Activated T-helper 2 cell treated with anti-CD3 and anti-CD28 coated beads, Interferon-gamma antibody, Interleukin-2, Interleukin-4, amounts not matched to agents 10 μg/mL and 5 μg/mL and 100 μg/mL, durations not matched to agents 14 hours and 24 hours and 36 hours (primary cell): Measurements from ENCODE around the gene SPRR5. TPM values are rescaled to one million over a fixed set of nuclear protein-coding genes. Genes with fewer than 3 reads are reported as not detected.
A peak's percentile ranks its signal among the peaks of the same experiment; 100 is the strongest.

Experiments used
- DNase-seq: peaks from one replicate; pipeline ENCODE4 v3.0.0; 2021; ENCODE audit warnings: low spot score
- H3K27ac Mint-ChIP-seq: one replicate; pipeline ENCODE4 v1.8.0; 2021; ENCODE audit warnings: mixed read lengths
- H3K27me3 Mint-ChIP-seq: one replicate; pipeline ENCODE4 v1.8.0; 2021; ENCODE audit warnings: low read depth, mixed read lengths
- H3K36me3 Mint-ChIP-seq: one replicate; pipeline ENCODE4 v1.8.0; 2021; ENCODE audit warnings: low read depth, mixed read lengths
- H3K4me1 Mint-ChIP-seq: one replicate; pipeline ENCODE4 v1.8.0; 2021; ENCODE audit warnings: low read depth, mixed read lengths
- H3K4me3 Mint-ChIP-seq: one replicate; pipeline ENCODE4 v1.8.0; 2021; ENCODE audit warnings: low read depth, mild to moderate bottlenecking, moderate library complexity, mixed read lengths
- H3K9me3 Mint-ChIP-seq: one replicate; pipeline ENCODE4 v1.8.0; 2021; ENCODE audit warnings: mixed read lengths
- intact Hi-C: fragments of 100-400 bp; cut with micrococcal nuclease; formaldehyde crosslinking; loops from one replicate; pipeline ENCODE4 v1.15.1; 2023
- total RNA-seq: library from RNA; stranded (reverse); gene quantifications from 2 replicates; pipeline ENCODE4 v1.2.3, GENCODE V29; 2022

The SPRR5 gene
- not detected in 2 replicates for total RNA-seq

- H3K9me3 Mint-ChIP-seq: no peaks in the 10 kb centered on the region
- H3K4me3 Mint-ChIP-seq: no peak within 1 kb of the TSS
- H3K4me1 Mint-ChIP-seq: no peaks in the 10 kb centered on the region
- DNase-seq: no peak
- intact Hi-C loops: no loop called here
- H3K36me3 Mint-ChIP-seq: no peaks in the 10 kb centered on the region
- no peak within 1 kb of the TSS for H3K27ac Mint-ChIP-seq
- no peaks in the 10 kb centered on the region for H3K27me3 Mint-ChIP-seq
These were observed at the start of gene SPRR5 for GRCh38 chr1:152946651-152947256. Gene SPRR5, plus strand, starts transcription at chr1:152947206. Its CDS starts 1,349 bp downstream, at chr1:152948555.

GRCh38 chr1:152899027-152899426, 48.0 kb upstream of the SPRR5 start:
- H3K9me3 Mint-ChIP-seq: no peaks in the 10 kb centered on the region
- DNase-seq: no peak
- no peak overlapping the region for H3K27ac Mint-ChIP-seq
- no peaks in the 10 kb centered on the region for H3K36me3 Mint-ChIP-seq
- H3K27me3 Mint-ChIP-seq: peaks cover 9% of the 10 kb centered on the region
- H3K4me3 Mint-ChIP-seq: no peak overlapping the region
- intact Hi-C loops: no loop called here
- H3K4me1 Mint-ChIP-seq: no peaks in the 10 kb centered on the region

GRCh38 chr1:152899883-152900282, 47.1 kb upstream of the SPRR5 start:
- no peak overlapping the region for H3K27ac Mint-ChIP-seq
- intact Hi-C loops: no loop called here
- H3K36me3 Mint-ChIP-seq: no peaks in the 10 kb centered on the region
- H3K4me3 Mint-ChIP-seq: no peak overlapping the region
- H3K9me3 Mint-ChIP-seq: no peaks in the 10 kb centered on the region
- peaks cover 3% of the 10 kb centered on the region for H3K27me3 Mint-ChIP-seq
- H3K4me1 Mint-ChIP-seq: no peaks in the 10 kb centered on the region
- DNase-seq: no peak

- intact Hi-C loops: no loop called here
- Mint-ChIP-seq H3K36me3 (no peaks in the 10 kb centered on the region), H3K4me3 (no peak overlapping the region), H3K9me3 (no peaks in the 10 kb centered on the region), H3K27ac (no peak overlapping the region), H3K4me1 (no peaks in the 10 kb centered on the region), H3K27me3 (no peaks in the 10 kb centered on the region)
- DNase-seq: no peak
These were observed 45.4 kb upstream of the SPRR5 start for GRCh38 chr1:152901631-152902030.

GRCh38 chr1:152902636-152903035, 44.4 kb upstream of the SPRR5 start:
- H3K36me3 Mint-ChIP-seq: no peaks in the 10 kb centered on the region
- H3K9me3 Mint-ChIP-seq: no peaks in the 10 kb centered on the region
- intact Hi-C loops: no loop called here
- H3K4me3 Mint-ChIP-seq: no peak overlapping the region
- no peak for DNase-seq
- H3K4me1 Mint-ChIP-seq: peaks cover under 1% of the 10 kb centered on the region
- H3K27me3 Mint-ChIP-seq: no peaks in the 10 kb centered on the region
- no peak overlapping the region for H3K27ac Mint-ChIP-seq

- no peak for DNase-seq
These were observed 42.1 kb upstream of the SPRR5 start for GRCh38 chr1:152904688-152905440.

GRCh38 chr1:152906023-152906565, 40.9 kb upstream of the SPRR5 start:
- Mint-ChIP-seq H3K36me3 (no peaks in the 10 kb centered on the region), H3K27ac (no peak overlapping the region), H3K4me1 (peaks cover 6% of the 10 kb centered on the region), H3K4me3 (no peak overlapping the region), H3K27me3 (no peaks in the 10 kb centered on the region), H3K9me3 (no peaks in the 10 kb centered on the region)
- no peak for DNase-seq
- intact Hi-C loops: no loop called here

More at GRCh38 chr1:152904688-152905440, 42.1 kb upstream of the SPRR5 start:
- peaks cover 6% of the 10 kb centered on the region for H3K4me1 Mint-ChIP-seq
- intact Hi-C loops: no loop called here
- no peaks in the 10 kb centered on the region for H3K9me3 Mint-ChIP-seq
- no peaks in the 10 kb centered on the region for H3K36me3 Mint-ChIP-seq
- no peak overlapping the region for H3K4me3 Mint-ChIP-seq
- no peaks in the 10 kb centered on the region for H3K27me3 Mint-ChIP-seq
- H3K27ac Mint-ChIP-seq: no peak overlapping the region

- H3K27ac Mint-ChIP-seq: peak within 1 kb of the TSS; percentile 6
- H3K27me3 Mint-ChIP-seq: peaks cover 3% of the 10 kb centered on the region
- H3K36me3 Mint-ChIP-seq: no peaks in the 10 kb centered on the region
- no peaks in the 10 kb centered on the region for H3K9me3 Mint-ChIP-seq
- intact Hi-C loops: no loop called here
- H3K4me3 Mint-ChIP-seq: no peak within 1 kb of the TSS
- peaks cover 6% of the 10 kb centered on the region for H3K4me1 Mint-ChIP-seq
- no peak for DNase-seq
These were observed 39.1 kb upstream of the SPRR5 start, which contains the start of gene IVL for GRCh38 chr1:152907686-152908601. Gene IVL, plus strand, starts transcription at chr1:152908546. Its CDS starts 1,252 bp downstream, at chr1:152909798.

- DNase-seq: no peak
- Mint-ChIP-seq H3K4me1 (peaks cover 6% of the 10 kb centered on the region), H3K36me3 (no peaks in the 10 kb centered on the region), H3K4me3 (no peak overlapping the region), H3K27ac (no peak overlapping the region), H3K27me3 (peaks cover 7% of the 10 kb centered on the region), H3K9me3 (no peaks in the 10 kb centered on the region)
- intact Hi-C loops: no loop called here
These were observed 37.8 kb upstream of the SPRR5 start for GRCh38 chr1:152909206-152909605.

GRCh38 chr1:152912471-152912870, 34.5 kb upstream of the SPRR5 start:
- no peak overlapping the region for H3K4me3 Mint-ChIP-seq
- no peaks in the 10 kb centered on the region for H3K36me3 Mint-ChIP-seq
- H3K9me3 Mint-ChIP-seq: no peaks in the 10 kb centered on the region
- no peak for DNase-seq
- intact Hi-C loops: no loop called here
- no peak overlapping the region for H3K27ac Mint-ChIP-seq
- peaks cover 6% of the 10 kb centered on the region for H3K4me1 Mint-ChIP-seq
- H3K27me3 Mint-ChIP-seq: peaks cover 22% of the 10 kb centered on the region

- Mint-ChIP-seq H3K4me1 (peaks cover 3% of the 10 kb centered on the region), H3K27ac (no peak overlapping the region), H3K9me3 (no peaks in the 10 kb centered on the region), H3K27me3 (peaks cover 22% of the 10 kb centered on the region), H3K36me3 (no peaks in the 10 kb centered on the region), H3K4me3 (no peak overlapping the region)
- intact Hi-C loops: no loop called here
- no peak for DNase-seq
These were observed 34.1 kb upstream of the SPRR5 start for GRCh38 chr1:152912900-152913299.

- no peaks in the 10 kb centered on the region for H3K4me1 Mint-ChIP-seq
These were observed 29.2 kb upstream of the SPRR5 start for GRCh38 chr1:152917794-152918193.

More at GRCh38 chr1:152917794-152918193, 29.2 kb upstream of the SPRR5 start:
- intact Hi-C loops: no loop called here
- H3K27me3 Mint-ChIP-seq: peaks cover 22% of the 10 kb centered on the region
- no peaks in the 10 kb centered on the region for H3K36me3 Mint-ChIP-seq
- DNase-seq: no peak
- no peak overlapping the region for H3K27ac Mint-ChIP-seq
- no peaks in the 10 kb centered on the region for H3K9me3 Mint-ChIP-seq
- H3K4me3 Mint-ChIP-seq: no peak overlapping the region
